ENCODE data around the gene PDGFA. TPM values are rescaled to one million over a fixed set of nuclear protein-coding genes. Genes with fewer than 3 reads are reported as not detected.

PDGFA gene
- total and polyA plus RNA-seq, 2 experiments from 2014 or later, result 35.6 to 43.1 TPM

DNA sequence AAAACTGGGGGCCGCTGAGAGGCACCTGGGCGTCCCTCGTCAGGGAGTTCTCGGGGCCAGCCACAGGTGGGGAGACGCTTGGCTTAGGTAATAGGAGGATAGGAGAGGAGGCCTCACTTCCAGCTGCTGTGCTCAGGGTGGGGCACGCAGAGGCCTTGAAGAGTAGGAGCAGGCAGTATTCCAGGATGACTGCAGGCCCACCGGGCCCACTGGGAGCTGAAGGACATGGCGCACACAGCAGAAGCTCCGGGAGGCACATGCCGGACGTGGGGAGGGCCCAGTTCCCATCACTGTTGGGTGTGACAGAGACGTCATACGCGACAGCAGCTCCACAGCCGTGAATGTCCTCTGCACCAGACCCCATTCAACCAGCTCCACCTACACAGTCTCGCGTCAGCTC lies 22.0 kb upstream of the PDGFA start (continued):
- TF ChIP-seq, protein P1, sequence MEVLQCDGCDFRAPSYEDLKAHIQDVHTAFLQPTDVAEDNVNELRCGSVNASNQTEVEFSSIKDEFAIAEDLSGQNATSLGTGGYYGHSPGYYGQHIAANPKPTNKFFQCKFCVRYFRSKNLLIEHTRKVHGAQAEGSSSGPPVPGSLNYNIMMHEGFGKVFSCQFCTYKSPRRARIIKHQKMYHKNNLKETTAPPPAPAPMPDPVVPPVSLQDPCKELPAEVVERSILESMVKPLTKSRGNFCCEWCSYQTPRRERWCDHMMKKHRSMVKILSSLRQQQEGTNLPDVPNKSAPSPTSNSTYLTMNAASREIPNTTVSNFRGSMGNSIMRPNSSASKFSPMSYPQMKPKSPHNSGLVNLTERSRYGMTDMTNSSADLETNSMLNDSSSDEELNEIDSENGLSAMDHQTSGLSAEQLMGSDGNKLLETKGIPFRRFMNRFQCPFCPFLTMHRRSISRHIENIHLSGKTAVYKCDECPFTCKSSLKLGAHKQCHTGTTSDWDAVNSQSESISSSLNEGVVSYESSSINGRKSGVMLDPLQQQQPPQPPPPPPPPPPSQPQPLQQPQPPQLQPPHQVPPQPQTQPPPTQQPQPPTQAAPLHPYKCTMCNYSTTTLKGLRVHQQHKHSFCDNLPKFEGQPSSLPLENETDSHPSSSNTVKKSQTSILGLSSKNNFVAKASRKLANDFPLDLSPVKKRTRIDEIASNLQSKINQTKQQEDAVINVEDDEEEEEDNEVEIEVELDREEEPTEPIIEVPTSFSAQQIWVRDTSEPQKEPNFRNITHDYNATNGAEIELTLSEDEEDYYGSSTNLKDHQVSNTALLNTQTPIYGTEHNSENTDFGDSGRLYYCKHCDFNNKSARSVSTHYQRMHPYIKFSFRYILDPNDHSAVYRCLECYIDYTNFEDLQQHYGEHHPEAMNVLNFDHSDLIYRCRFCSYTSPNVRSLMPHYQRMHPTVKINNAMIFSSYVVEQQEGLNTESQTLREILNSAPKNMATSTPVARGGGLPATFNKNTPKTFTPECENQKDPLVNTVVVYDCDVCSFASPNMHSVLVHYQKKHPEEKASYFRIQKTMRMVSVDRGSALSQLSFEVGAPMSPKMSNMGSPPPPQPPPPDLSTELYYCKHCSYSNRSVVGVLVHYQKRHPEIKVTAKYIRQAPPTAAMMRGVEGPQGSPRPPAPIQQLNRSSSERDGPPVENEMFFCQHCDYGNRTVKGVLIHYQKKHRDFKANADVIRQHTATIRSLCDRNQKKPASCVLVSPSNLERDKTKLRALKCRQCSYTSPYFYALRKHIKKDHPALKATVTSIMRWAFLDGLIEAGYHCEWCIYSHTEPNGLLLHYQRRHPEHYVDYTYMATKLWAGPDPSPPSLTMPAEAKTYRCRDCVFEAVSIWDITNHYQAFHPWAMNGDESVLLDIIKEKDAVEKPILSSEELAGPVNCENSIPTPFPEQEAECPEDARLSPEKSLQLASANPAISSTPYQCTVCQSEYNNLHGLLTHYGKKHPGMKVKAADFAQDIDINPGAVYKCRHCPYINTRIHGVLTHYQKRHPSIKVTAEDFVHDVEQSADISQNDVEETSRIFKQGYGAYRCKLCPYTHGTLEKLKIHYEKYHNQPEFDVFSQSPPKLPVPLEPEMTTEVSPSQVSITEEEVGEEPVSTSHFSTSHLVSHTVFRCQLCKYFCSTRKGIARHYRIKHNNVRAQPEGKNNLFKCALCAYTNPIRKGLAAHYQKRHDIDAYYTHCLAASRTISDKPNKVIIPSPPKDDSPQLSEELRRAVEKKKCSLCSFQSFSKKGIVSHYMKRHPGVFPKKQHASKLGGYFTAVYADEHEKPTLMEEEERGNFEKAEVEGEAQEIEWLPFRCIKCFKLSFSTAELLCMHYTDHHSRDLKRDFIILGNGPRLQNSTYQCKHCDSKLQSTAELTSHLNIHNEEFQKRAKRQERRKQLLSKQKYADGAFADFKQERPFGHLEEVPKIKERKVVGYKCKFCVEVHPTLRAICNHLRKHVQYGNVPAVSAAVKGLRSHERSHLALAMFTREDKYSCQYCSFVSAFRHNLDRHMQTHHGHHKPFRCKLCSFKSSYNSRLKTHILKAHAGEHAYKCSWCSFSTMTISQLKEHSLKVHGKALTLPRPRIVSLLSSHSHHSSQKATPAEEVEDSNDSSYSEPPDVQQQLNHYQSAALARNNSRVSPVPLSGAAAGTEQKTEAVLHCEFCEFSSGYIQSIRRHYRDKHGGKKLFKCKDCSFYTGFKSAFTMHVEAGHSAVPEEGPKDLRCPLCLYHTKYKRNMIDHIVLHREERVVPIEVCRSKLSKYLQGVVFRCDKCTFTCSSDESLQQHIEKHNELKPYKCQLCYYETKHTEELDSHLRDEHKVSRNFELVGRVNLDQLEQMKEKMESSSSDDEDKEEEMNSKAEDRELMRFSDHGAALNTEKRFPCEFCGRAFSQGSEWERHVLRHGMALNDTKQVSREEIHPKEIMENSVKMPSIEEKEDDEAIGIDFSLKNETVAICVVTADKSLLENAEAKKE (CRISPR knock-in tag; IDR thresholded peaks at IDR 0.05), result no peak
- TF ChIP-seq EZH2 (IDR thresholded peaks at IDR 0.05; ENCODE audit: low read depth, unreplicated experiment) (no peak), STAT1 (IDR thresholded peaks at IDR 0.05; ENCODE audit: unreplicated experiment) (no peak), NANOG (IDR thresholded peaks at IDR 0.05; ENCODE audit: borderline replicate concordance) (no peak), ZNF331 (CRISPR knock-in tag; IDR thresholded peaks at IDR 0.05; ENCODE audit: low read depth) (no peak)
- TF ChIP-seq, protein P2, sequence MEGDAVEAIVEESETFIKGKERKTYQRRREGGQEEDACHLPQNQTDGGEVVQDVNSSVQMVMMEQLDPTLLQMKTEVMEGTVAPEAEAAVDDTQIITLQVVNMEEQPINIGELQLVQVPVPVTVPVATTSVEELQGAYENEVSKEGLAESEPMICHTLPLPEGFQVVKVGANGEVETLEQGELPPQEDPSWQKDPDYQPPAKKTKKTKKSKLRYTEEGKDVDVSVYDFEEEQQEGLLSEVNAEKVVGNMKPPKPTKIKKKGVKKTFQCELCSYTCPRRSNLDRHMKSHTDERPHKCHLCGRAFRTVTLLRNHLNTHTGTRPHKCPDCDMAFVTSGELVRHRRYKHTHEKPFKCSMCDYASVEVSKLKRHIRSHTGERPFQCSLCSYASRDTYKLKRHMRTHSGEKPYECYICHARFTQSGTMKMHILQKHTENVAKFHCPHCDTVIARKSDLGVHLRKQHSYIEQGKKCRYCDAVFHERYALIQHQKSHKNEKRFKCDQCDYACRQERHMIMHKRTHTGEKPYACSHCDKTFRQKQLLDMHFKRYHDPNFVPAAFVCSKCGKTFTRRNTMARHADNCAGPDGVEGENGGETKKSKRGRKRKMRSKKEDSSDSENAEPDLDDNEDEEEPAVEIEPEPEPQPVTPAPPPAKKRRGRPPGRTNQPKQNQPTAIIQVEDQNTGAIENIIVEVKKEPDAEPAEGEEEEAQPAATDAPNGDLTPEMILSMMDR (conservative IDR thresholded peaks at IDR 0.05; ENCODE audit: low read depth in 2 of 2), result no peak
- TF ChIP-seq, protein P3, sequence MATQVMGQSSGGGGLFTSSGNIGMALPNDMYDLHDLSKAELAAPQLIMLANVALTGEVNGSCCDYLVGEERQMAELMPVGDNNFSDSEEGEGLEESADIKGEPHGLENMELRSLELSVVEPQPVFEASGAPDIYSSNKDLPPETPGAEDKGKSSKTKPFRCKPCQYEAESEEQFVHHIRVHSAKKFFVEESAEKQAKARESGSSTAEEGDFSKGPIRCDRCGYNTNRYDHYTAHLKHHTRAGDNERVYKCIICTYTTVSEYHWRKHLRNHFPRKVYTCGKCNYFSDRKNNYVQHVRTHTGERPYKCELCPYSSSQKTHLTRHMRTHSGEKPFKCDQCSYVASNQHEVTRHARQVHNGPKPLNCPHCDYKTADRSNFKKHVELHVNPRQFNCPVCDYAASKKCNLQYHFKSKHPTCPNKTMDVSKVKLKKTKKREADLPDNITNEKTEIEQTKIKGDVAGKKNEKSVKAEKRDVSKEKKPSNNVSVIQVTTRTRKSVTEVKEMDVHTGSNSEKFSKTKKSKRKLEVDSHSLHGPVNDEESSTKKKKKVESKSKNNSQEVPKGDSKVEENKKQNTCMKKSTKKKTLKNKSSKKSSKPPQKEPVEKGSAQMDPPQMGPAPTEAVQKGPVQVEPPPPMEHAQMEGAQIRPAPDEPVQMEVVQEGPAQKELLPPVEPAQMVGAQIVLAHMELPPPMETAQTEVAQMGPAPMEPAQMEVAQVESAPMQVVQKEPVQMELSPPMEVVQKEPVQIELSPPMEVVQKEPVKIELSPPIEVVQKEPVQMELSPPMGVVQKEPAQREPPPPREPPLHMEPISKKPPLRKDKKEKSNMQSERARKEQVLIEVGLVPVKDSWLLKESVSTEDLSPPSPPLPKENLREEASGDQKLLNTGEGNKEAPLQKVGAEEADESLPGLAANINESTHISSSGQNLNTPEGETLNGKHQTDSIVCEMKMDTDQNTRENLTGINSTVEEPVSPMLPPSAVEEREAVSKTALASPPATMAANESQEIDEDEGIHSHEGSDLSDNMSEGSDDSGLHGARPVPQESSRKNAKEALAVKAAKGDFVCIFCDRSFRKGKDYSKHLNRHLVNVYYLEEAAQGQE (IDR thresholded peaks at IDR 0.05; ENCODE audit: unreplicated experiment), result no peak
- TF ChIP-seq, protein P4, sequence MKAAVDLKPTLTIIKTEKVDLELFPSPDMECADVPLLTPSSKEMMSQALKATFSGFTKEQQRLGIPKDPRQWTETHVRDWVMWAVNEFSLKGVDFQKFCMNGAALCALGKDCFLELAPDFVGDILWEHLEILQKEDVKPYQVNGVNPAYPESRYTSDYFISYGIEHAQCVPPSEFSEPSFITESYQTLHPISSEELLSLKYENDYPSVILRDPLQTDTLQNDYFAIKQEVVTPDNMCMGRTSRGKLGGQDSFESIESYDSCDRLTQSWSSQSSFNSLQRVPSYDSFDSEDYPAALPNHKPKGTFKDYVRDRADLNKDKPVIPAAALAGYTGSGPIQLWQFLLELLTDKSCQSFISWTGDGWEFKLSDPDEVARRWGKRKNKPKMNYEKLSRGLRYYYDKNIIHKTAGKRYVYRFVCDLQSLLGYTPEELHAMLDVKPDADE (IDR thresholded peaks at IDR 0.05), result no peak

All from GM23338 (cell line).